ENCODE data around the gene KIAA0513.

GRCh38 chr16:85142771-85143211 lies 115.2 kb downstream of the KIAA0513 start:
- TF ChIP-seq EZH2 (IDR thresholded peaks at IDR 0.05; ENCODE audit: insufficient read depth, poor library complexity, severe bottlenecking) (no peak), EZH2phosphoT487 (IDR thresholded peaks at IDR 0.05; ENCODE audit: insufficient read depth, low read depth) (no peak)

Measured in GM23248 (cell line).